Thyroid gland (tissue), 4 donors: Measurements from ENCODE around the gene SNAPIN.

Experiments used
- POLR2A ChIP-seq, 2 donors: fragments of 450-650 bp; IDR thresholded peaks; one replicate each; pipeline ENCODE4 v1.6.1; 2017; ENCODE audit warnings: antibody characterized with exemption in 2 of 2, mild to moderate bottlenecking in 2 of 2, moderate library complexity in 1 of 2
- TF ChIP-seq, protein P1 (sequence below), 6 experiments: fragments of 200-600 bp in 3 of 6; fragments of 450-650 bp in 3 of 6; sonication (generic) in 3 of 6; IDR thresholded peaks; one replicate each; pipeline ENCODE4 v1.5.1; 2016 to 2019; ENCODE audit warnings: antibody characterized with exemption in 6 of 6, mild to moderate bottlenecking in 2 of 6, inconsistent platforms in 1 of 6, moderate library complexity in 1 of 6

DNA sequence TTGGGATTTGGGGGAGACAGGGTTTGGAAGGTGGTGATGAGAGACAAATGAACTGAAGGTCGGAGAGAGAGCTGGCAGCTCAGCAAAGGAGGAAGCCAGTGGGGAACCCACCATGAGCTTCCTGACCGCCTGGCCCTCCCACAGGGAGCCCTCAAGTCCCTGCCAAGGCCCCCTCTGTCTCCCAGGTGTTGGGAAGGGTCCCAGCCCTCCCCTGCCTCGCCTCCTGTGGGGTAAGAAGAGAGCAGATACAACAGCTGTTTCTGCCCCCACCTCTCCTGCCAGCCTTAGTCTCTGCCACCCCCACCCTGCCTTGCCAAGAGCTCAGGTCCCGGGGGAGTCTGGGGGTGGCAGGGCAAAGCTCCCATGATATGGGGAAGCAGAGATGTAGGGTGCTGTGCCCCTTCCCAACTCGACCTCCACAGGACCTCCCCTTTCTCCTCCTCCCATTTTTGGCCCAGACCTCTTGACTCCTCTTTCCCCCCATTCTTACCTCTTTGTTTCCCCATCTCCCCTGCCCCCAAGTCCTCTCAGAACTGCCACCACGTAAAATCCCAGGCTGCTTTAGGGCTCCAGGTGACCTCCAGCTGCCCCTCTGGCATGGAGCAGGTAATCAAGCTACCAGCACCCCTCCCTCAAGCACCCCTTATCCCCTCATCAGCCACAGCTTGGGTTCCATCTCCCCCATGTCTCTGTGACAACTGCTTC, 29.7 kb upstream of the SNAPIN start:
- TF ChIP-seq, protein P1, sequence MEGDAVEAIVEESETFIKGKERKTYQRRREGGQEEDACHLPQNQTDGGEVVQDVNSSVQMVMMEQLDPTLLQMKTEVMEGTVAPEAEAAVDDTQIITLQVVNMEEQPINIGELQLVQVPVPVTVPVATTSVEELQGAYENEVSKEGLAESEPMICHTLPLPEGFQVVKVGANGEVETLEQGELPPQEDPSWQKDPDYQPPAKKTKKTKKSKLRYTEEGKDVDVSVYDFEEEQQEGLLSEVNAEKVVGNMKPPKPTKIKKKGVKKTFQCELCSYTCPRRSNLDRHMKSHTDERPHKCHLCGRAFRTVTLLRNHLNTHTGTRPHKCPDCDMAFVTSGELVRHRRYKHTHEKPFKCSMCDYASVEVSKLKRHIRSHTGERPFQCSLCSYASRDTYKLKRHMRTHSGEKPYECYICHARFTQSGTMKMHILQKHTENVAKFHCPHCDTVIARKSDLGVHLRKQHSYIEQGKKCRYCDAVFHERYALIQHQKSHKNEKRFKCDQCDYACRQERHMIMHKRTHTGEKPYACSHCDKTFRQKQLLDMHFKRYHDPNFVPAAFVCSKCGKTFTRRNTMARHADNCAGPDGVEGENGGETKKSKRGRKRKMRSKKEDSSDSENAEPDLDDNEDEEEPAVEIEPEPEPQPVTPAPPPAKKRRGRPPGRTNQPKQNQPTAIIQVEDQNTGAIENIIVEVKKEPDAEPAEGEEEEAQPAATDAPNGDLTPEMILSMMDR (IDR thresholded peaks at IDR 0.05) = no peak
- TF ChIP-seq POLR2A (IDR thresholded peaks at IDR 0.05) = no peak
